Measurements from ENCODE around the gene MYH9. TPM values are rescaled to one million over a fixed set of nuclear protein-coding genes. Genes with fewer than 3 reads are reported as not detected.

MYH9 gene
- total RNA-seq (2021; fragmentation: NEBNext Ultra II Directional; extraction: Animal tissue kit (Norgen Biotek cat#: 25700)), result 1,000 to 10,000 TPM in 2 of 6 experiments, 100 to 1,000 TPM in 4; 881 to 1,084 (median 937) TPM
- long read RNA-seq, full-length matches to known transcripts, result 18 of 205 reads
- long read RNA-seq, partial matches to known transcripts, result 175 of 205 reads
- long read RNA-seq, other reads (novel, unspliced or antisense), result 12 of 205 reads

DNA sequence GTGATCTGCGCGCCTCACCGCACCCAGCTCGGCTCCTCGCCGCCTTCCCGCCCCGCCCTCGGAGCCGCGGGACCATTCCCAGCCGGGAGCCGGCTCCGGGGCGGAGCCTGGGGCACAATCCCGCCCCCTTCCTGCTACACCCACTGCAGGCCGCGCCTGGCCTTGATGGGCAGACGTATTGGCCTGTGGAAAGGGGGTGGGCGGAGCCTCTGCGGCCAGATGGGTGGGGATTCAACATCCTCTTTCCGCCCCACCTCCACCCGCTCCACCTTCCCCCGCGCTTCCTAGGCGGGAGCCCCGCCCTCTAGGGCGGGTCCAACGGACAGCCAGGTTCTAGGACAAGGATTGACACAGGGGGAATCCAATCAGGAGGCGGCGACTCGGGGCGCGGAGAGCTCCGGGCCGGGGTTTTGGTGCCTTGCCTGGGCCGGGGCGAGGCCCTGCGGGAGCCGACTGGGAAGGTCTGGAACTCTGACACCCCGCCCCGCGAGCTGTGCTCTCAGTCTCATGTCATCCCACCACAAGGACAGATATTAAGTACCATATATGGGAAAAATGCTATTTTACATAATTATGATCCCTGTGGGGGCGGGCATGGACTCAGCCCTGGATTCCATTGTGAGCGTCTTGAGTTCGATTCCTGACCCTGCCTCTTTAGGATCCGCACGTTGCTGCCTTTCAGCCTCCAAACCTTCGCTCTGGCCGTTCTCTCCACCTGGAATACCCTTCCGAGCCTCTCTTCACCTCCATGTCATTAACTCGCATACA is at the start of gene MYH9:
Gene MYH9, minus strand, starts transcription at position 9 of the 768 bp plus-strand sequence. CDS start 38,731 bp downstream, outside the sequence.
- peak within 1 kb of the TSS; percentile 92 for H3K27ac Mint-ChIP-seq

DNA sequence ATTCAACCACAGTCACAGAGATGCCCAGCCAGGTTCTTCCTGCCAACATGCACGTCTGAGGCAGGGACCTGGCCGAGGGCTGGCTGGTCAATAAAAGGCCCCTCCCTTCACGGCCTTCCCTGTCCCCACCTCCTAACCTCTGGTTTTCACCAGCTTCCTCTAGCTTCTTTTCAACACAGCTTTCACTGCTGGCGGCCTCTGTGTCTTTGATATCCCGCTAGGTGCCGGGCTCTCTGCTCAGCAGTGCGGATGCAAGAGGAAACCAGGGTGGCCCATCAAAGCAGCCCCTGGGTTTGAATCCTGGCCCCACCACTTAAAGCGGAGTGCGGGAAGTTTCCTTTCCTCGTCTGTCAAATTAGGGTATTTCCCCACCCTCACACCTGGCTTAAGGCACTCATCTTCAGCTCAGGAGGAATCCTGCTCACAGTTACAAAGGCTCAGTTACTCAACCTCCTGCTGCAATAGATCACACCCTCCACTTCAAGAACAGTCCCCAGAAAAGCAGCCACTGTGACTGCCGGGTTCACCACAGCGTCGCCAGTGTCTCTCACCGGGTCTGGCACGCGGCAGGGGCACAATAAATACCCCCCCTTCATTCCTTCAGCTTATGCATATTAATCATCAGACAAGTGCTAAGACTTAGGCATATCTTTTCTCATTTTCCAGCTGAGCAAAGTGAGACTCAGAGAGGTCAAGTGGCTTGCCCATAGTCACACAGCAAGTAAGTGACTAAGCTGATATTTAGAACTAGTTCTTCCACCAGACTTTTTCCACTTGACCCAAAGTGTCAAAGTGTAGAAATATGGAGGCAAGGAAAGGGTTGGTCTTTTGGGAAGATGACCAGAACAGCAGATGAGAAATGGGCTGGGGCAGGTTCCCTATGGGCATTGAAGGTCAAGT is 48.0 kb upstream of the MYH9 start:
- Mint-ChIP-seq H3K27ac (no peak overlapping the region), H3K4me3 (no peak overlapping the region), H3K9me3 (no peaks in the 10 kb centered on the region), H3K27me3 (ENCODE audit: insufficient read depth) (peaks cover 3% of the 10 kb centered on the region), H3K4me1 (ENCODE audit: low read depth) (peaks cover 49% of the 10 kb centered on the region), H3K36me3 (ENCODE audit: low read depth) (no peaks in the 10 kb centered on the region)
- no peak for DNase-seq
- TF ChIP-seq, protein P1, sequence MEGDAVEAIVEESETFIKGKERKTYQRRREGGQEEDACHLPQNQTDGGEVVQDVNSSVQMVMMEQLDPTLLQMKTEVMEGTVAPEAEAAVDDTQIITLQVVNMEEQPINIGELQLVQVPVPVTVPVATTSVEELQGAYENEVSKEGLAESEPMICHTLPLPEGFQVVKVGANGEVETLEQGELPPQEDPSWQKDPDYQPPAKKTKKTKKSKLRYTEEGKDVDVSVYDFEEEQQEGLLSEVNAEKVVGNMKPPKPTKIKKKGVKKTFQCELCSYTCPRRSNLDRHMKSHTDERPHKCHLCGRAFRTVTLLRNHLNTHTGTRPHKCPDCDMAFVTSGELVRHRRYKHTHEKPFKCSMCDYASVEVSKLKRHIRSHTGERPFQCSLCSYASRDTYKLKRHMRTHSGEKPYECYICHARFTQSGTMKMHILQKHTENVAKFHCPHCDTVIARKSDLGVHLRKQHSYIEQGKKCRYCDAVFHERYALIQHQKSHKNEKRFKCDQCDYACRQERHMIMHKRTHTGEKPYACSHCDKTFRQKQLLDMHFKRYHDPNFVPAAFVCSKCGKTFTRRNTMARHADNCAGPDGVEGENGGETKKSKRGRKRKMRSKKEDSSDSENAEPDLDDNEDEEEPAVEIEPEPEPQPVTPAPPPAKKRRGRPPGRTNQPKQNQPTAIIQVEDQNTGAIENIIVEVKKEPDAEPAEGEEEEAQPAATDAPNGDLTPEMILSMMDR (IDR thresholded peaks at IDR 0.05), result no peak

More for the DNA sequence above, at the start of gene MYH9:
- H3K36me3 Mint-ChIP-seq (ENCODE audit: low read depth), result peaks cover 32% of the 10 kb centered on the region
- peak within 1 kb of the TSS; percentile 96 for H3K4me3 Mint-ChIP-seq
- TF ChIP-seq, protein P1 (IDR thresholded peaks at IDR 0.05), result no peak
- H3K4me1 Mint-ChIP-seq (ENCODE audit: low read depth), result peaks cover 39% of the 10 kb centered on the region
- no peaks in the 10 kb centered on the region for H3K9me3 Mint-ChIP-seq
- peaks cover 11% of the 10 kb centered on the region for H3K27me3 Mint-ChIP-seq (ENCODE audit: insufficient read depth)
- DNase-seq, result peak; percentile 99

DNA sequence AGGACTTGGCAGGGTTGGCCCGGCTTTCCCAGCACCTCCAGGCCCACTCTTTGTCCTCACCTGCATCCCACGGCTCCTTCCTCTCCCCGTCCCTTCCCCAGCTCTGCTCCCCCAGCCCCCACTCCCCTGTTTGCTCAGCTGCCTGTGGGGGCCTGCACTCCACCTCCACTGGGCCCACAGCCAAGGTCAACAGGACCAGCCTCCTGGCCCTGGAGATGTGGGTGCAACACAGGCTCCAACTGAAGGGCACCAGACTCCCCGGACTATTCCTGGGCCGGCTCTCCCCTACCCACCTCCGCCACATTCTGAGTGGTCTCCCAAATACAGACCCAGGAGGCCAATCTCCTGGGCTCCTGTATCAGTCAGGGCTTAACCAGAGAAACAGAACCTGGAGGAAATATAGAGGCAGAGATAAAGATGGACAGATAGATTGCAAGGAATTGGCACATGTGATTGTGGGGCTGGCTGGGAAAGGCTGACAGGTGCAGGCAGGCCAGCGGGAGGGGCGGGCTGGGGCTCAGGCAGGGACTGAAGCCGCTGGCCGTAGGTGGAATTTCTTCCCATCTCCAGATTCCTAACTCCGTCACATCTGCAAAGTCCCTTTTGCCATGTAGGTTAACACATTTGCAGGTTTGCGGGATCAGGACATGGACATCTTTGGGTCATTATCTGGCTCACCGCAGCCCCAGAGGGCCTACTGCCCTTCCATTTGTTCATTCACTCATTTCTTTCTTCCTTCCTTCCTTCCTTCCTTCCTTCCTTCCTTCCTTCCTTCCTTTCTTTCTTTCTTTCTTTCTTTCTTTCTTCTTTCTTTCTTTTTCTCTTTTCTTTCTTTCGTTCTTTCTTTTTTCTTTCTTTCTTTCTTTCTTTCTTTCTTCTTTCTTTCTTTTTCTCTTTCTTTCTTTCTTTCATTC is 45.8 kb upstream of the MYH9 start:
- no peaks in the 10 kb centered on the region for H3K36me3 Mint-ChIP-seq (ENCODE audit: low read depth)
- H3K9me3 Mint-ChIP-seq, result no peaks in the 10 kb centered on the region
- H3K4me1 Mint-ChIP-seq (ENCODE audit: low read depth), result peaks cover 29% of the 10 kb centered on the region
- H3K27me3 Mint-ChIP-seq (ENCODE audit: insufficient read depth), result no peaks in the 10 kb centered on the region; the same call in none of the 2 replicates
- no peak overlapping the region for H3K4me3 Mint-ChIP-seq
- H3K27ac Mint-ChIP-seq, result no peak overlapping the region
- no peak for DNase-seq
- TF ChIP-seq, protein P1 (IDR thresholded peaks at IDR 0.05), result no peak

DNA sequence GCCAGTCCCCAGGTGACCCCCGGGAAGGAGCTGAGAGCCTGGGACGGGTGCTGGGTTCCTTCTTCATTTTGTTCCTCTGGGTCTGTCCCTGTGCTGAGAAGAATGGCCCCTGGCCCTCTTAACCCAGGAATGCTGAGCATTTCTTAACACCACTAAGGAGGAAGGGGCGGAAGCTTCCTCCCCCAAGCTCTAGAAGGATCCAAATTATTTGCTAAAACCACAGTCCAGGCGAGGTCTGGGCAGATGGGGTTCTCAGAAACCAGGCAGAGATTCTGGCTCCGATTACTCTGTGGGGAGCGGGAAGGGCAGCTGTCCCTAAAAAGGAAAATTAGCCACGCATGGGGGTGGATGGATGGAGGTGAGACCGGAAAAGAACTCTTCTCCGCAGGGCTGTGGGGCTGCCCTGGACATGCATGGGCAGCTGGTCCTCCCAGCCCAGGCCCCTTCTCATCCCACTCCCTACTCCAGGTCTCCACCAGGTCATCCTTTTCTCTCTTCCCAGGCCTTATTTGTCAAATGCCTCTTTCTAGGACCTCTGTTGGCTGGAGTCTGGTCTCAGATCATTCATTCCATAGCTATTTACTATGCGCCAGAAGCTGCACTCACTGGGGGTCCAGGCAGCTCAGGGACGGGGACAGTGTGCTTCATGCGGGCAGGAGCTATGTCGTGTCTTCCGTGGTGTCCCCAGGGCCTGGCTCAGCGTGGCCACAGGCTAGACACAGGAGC is 45.0 kb upstream of the MYH9 start:
- H3K36me3 Mint-ChIP-seq (ENCODE audit: low read depth), result no peaks in the 10 kb centered on the region
- DNase-seq, result no peak
- TF ChIP-seq, protein P1 (IDR thresholded peaks at IDR 0.05), result no peak
- H3K27me3 Mint-ChIP-seq (ENCODE audit: insufficient read depth), result no peaks in the 10 kb centered on the region; the same call in none of the 2 replicates
- H3K9me3 Mint-ChIP-seq, result no peaks in the 10 kb centered on the region
- peak overlapping the region; percentile 28; the same call in 1 of the 2 replicates for H3K27ac Mint-ChIP-seq
- H3K4me1 Mint-ChIP-seq (ENCODE audit: low read depth), result peaks cover 28% of the 10 kb centered on the region
- H3K4me3 Mint-ChIP-seq, result no peak overlapping the region
